Fibroblast of peridontal ligament (primary cell): ENCODE measurements around the gene PTPRG.

Experiments used
- DNase-seq: peaks from one replicate; pipeline ENCODE4 v3.0.0-alpha.2; 2010; ENCODE audit errors: extremely low read depth

PTPRG gene

GRCh38 chr3:61893840-61894566 lies 332.6 kb downstream of the PTPRG start:
- no peak for DNase-seq

GRCh38 chr3:61894988-61895935 lies 333.9 kb downstream of the PTPRG start:
- peak; percentile 83 for DNase-seq

- no peak for DNase-seq
These were observed 334.9 kb downstream of the PTPRG start for GRCh38 chr3:61896251-61896650.

GRCh38 chr3:61897848-61898247 lies 336.5 kb downstream of the PTPRG start:
- DNase-seq, result no peak

- DNase-seq, result no peak
These were observed 338.5 kb downstream of the PTPRG start for GRCh38 chr3:61899700-61900462.

GRCh38 chr3:61901496-61901895 lies 340.1 kb downstream of the PTPRG start:
- DNase-seq, result no peak

- no peak for DNase-seq
These were observed 340.6 kb downstream of the PTPRG start for GRCh38 chr3:61901986-61902385.

GRCh38 chr3:61903074-61903473 lies 341.7 kb downstream of the PTPRG start:
- DNase-seq, result no peak

GRCh38 chr3:61903931-61904657 lies 342.7 kb downstream of the PTPRG start:
- DNase-seq, result peak; percentile 71

- DNase-seq, result no peak
These were observed 345.9 kb downstream of the PTPRG start for GRCh38 chr3:61907210-61907795.

GRCh38 chr3:61908382-61908781 lies 347.0 kb downstream of the PTPRG start:
- peak; percentile 90 for DNase-seq

GRCh38 chr3:61910732-61911131 lies 349.4 kb downstream of the PTPRG start:
- no peak for DNase-seq

- DNase-seq, result no peak
These were observed 350.8 kb downstream of the PTPRG start for GRCh38 chr3:61912158-61912557.

GRCh38 chr3:61913701-61914100 lies 352.3 kb downstream of the PTPRG start:
- no peak for DNase-seq

GRCh38 chr3:61914276-61914675 lies 352.9 kb downstream of the PTPRG start:
- DNase-seq, result peak; percentile 68

GRCh38 chr3:61915296-61915695 lies 353.9 kb downstream of the PTPRG start:
- DNase-seq, result no peak

GRCh38 chr3:61919371-61919770 lies 358.0 kb downstream of the PTPRG start:
- DNase-seq, result no peak

- DNase-seq, result no peak
These were observed 360.7 kb downstream of the PTPRG start for GRCh38 chr3:61922118-61922517.

- DNase-seq, result no peak
These were observed 362.8 kb downstream of the PTPRG start for GRCh38 chr3:61924090-61924735.

GRCh38 chr3:61924991-61925390 lies 363.6 kb downstream of the PTPRG start:
- DNase-seq, result no peak

GRCh38 chr3:61925721-61926120 lies 364.4 kb downstream of the PTPRG start:
- DNase-seq, result peak; percentile 12
